ENCODE data around the gene FHL2.
"Not testable (repeated sequence)": the region's sequence is repeated elsewhere in the genome, so short reads cannot be mapped to it uniquely, and the experiment has no call there.

Gene FHL2, protein sequence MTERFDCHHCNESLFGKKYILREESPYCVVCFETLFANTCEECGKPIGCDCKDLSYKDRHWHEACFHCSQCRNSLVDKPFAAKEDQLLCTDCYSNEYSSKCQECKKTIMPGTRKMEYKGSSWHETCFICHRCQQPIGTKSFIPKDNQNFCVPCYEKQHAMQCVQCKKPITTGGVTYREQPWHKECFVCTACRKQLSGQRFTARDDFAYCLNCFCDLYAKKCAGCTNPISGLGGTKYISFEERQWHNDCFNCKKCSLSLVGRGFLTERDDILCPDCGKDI

DNA sequence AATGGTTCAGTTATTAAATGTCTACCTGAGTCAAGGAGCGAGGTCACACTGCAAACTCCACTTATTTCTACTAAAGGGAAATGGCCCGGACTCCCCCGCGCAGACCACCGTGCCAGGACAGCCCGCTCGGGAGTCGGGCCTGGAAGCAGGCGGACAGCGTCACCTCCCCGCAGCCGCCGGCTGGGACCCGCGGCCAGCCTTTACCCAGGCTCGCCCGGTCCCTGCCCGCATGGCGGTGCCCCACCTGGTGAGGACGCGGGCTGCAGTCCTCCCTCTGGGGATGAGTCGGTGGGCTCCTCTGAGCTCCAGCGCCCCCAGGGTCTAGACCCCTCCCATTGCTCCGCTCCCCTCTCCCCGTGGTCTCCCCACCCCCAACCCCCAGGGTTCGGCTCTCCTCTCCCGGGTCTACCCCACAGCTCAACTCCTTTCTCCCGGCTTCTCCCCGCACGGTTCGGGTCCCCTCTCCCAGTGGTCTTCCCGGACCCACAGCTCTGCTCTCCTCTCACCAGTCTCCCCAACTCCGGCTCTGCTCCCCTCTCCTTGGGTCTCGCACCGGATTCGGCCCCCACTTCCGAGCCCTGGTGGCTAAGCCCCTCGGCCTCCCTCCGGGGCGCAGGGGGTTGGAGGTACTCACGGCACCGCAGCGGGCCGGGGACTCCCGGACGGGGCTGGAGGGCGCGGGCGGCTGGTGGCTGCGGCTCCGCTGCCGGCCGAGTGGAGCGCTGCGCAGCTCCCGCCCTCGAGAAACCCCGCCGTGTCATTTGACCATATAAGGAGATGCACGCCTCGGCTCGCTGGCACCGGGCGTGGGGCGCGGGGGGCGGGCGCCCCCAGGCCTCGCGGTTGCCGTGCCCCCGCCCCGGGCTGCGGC, at the start of gene FHL2:
FHL2 (minus strand) TSS at position 716 of the 871 bp plus-strand sequence. CDS start 12,535 bp downstream, outside the sequence.
- DNase-seq: peak; percentile 9

- DNase-seq: no peak
Measured at GRCh38 chr2:105447476-105447875, 48.6 kb upstream of the FHL2 start.

DNA sequence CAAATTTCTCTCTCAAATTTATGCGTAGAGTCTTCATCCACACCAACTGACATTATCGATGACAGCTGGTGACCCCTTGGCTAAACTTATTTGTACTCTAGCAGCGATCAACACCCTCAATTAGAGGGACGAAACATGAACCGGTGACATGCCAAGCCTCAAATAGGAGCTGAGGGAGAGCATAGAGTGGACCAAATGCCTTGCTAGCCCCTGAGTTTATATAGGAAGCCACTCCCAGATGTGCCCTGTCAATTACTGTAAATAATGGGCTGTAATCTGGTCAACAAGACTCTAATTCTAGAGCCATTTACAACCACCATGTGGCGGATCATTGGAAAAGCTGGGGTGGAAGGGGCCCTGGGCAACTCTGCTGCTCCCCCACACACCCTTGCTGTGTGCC, 47.6 kb upstream of the FHL2 start:
- no peak for DNase-seq

DNA sequence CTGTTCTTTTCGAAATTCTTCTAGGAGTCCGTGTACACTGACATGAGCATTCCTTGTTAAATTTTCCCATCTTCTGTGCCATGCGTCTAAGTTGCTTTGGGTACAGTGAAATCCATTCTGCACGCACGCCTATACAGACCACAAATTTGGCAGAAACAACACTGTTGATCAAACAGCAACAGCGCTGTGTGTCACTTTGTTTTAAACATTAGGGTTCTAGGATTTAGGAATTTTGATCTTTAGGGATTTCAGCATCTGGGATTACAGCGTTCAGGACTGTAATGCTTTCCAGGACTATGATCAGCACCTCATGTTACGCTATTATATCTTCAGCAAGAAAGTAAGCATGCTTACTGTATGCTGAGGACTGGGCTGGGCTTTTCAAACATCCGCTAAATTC, 47.1 kb upstream of the FHL2 start:
- no peak for DNase-seq

GRCh38 chr2:105445498-105445897, 46.6 kb upstream of the FHL2 start:
- DNase-seq: no peak

DNA sequence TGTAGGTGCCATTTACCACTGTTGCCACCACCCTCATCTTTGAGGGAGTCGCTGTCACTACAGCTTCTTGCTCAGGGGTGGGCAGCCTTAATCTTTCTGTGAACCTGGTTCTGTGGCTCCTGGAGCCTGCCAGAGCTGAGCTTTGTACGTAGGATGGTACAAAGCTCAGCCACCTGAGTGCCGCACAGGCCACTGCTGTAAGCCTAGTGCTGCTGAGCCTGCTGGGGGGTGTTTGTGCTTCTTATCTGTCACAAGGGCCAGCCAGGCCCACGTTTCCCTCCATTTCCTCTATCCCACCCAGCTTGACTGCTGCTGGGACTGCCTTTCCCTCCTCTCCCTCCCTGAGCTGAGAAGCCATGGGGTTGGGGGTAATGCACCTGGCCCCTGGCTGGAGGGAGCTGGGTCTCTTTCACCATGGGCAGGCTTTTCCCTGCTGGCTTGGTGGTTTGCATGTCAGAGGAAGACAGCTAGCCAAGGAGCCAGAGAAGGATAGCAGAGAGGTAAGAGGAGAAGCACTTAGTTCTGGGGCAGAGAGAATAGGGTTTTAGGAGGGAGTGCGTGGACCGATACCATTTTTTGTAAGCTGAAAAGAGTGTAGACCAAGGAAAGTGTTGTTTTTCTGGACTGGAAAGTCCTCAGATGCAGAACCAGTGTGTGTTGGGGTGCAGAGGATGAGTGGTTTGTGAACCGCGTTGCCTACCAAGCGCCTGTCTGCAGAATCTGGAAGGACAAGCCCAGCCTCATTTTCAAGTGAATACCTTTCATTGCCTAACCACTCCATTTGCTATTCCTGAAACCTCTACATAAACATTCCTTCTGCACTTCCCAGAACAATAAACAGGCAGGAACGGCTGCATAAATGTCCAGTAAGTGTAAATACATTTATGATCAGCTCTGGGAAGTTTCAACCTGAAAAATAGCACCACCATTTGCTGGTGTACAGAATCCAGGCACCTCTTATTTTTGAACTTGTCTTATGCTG, 45.1 kb upstream of the FHL2 start:
- no peak for DNase-seq

DNA sequence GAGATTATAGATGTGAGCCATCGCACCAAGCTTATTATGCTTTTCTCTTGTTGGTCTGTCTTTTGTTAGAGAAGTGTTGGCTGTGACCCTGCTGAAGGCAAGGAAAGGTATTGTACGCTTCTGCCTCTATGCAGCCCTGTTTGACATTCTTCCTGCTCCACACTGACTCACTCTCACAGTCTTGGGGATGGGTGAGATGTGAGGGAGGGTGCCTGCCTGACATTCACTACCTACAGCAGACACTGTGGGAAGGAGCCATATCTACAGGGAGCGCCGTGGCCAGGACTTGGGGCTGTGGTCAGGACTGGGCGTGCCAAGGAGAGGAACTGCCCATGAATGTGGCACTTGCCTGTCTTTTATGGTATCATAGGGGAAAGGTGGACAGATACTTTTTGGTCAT, 43.9 kb upstream of the FHL2 start:
- no peak for DNase-seq

DNA sequence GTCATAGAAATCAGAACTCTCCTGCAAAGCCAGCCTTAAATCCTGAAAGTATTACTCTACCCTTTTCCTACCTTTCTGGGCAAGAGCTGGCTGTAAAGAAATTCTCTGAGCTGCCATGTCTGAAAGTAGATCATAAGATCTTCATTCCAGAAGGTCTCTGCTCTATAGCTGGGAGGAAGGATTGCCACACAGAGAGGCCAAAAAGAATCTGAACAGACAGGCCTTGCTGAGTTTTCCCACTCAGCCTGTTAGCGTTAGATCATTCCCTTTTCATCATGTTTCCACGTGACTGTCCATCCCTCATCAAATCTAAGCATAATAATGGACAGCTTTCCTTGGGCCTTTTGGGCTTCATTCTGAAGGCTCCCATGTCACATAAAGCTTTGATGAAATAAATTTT, 43.2 kb upstream of the FHL2 start:
- no peak for DNase-seq

DNA sequence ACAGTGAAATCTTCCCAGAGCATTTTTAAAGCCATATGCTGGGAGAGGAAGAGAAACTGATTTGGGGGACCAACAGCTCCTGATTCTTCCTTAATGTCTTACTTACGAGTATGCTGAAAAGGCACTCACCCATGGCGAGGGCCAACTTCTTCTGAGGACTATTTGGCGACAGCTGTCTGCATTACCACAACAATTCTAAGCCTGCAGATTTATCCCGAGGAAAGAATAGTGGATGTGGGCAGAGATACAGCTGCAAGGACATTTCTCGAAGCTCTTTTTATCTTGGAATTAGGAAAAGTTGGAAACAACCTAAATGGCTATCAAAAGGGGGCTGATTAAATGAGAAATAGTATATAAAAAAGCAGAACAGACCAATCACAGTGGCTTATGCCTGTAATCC, 40.3 kb upstream of the FHL2 start:
- DNase-seq: no peak

DNA sequence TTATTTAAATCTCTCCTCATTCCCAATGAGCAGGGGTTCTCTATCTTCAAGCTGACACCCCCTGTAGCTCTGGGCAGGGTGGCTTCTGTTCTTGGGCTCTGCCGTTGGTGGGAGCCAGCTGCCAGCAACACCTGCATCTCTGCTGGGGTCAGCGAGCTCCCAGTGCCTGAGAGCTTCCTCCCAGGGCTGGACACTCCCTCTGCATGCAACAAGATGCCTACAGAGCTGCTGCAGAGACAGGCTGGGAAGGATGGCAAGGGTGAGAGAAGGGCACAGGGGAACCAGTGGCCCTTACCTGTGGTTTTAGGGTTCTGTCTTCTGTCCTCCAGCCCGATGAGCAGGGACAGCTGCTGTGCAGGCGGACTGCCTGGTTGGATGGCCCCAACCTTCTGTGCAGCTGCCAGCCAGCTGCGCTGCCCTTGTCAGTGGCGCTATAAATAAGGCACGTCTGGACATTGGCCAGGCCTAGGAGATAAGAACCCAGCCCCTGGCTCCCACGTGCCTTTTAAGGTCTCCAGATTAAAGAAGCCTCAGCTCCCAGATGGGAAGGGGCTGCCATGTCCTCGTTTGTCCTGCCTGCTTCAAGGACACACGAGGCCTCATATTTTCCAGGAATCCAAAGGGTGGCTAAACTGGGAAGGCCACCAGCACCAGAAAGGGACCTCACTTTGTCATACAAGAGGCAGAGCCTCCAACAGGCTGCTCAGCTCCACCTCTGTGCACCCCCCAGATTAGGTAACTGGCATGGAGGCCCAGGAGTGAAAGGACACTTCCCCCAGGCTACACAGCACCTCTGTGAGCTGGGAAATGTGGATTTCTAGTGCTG, 39.5 kb upstream of the FHL2 start:
- no peak for DNase-seq

DNA sequence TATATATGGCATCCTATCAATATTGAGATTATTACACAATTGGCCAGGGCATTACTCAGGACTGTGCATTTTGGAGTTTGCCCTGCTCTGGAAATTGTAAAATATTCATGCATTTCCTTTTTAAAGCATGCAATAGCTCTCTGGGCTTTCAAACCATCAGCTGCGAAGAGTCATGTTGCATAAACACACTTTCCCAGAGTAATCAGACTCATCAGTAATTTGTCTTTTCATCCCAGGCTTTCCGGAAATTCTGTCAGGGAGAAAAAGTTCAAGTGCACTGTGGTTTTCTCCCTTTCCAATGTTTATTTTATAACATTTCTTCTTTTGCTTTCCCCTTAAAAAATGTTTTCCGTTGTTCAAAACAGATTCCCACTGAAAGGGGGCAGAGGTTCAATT, 38.9 kb upstream of the FHL2 start:
- DNase-seq: no peak

- no peak for DNase-seq
Measured at GRCh38 chr2:105432749-105433148, 33.9 kb upstream of the FHL2 start.

DNA sequence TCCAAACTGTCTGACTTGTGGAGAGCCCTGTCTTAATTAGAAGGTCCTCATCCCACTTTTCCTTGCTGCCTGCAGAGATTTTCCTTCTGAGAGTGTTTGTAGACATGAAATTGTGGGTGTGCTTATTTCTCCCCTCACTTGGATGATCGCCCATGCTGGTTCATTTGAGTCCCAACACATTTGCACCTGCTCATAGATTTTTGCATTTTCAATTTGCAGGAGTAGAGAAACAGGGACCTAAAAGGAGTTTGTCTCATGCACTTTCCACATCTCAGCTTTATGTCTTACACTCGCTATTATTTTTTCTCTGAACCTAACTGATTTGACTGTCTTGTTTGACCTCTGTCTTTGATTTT, 33.2 kb upstream of the FHL2 start:
- DNase-seq: no peak

DNA sequence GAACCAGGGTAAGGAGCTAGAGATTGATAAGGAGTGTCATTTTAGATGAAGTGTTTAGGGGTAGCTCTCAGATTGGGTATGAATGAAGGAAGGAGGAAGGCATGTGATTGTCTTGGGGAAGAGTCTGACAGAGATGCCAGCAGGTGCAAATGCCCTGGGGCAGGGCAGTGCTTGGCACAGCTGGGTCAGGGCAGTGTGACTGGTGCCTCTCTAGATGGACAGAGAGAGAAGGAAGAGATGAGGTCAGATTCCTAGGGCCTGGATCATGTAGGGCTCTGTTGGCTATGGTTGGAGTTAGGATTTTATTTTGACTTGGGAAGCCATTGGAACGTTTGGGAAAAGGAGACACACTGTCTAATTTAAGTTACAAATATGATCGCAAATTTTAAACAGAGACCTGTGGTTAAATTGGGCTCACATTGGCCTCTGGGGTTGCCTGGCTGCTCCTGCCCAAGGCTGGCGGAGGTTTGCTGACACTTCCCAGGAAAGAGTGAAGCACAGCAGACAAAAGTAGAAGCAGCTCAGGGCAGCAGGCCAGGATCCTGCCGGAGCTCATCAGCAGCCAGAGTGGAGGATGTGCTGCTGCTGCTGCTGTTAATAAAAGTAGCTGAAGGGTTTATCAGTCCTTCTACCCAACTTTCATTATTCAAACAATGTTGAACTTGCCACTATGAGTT, 32.7 kb upstream of the FHL2 start:
- no peak for DNase-seq

GRCh38 chr2:105428387-105429018, 29.7 kb upstream of the FHL2 start:
- DNase-seq: no peak

DNA sequence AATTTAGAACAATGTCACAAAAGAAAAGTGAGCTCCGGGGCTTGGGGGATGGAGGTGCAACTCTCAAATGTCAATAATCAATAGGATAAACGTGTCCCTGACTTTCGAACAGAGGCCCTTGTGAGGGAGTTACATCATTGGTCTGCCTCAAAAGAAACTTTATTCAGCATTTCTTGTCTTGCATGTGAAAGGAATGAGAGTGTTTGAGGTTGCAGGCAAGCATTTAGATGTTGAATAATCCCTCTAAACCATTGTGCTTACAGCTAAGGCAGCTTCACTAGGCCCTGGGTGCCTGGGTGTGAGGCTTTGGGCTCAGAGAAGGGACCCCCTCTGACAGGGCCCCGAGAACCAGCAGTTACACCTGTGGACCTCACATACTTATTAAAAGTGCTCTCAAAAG, 28.6 kb upstream of the FHL2 start:
- DNase-seq: no peak

DNA sequence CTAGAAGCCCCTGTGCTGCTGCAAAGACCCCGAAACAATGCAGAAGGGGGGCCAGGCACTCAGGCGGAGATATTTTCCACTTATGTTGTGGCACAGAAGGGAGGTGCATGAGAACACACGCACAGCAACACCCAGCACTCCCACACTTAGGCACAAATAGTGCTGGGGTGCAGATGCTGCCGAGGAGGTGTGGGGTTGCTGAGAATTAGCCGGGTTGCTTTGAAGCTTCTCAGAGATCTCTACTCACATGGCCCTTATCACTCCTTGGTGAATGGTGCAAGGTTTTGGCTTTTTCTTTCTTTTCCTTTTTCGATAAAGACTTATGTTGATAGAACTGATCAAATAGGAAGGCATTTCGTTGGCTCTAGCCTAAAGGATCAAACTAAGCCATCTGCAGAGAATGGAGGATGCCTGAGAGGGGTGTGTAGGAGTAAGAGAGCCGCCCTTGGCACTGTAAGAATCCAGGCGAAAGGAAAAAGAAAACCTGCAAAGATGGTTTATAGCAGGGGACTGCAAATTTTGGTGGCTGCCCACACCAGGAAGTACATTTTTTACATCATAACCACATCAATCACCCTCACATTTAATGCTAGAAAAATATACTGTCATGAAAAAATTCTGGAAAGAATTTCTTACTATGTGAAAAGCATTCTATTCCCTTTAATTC, 27.9 kb upstream of the FHL2 start:
- no peak for DNase-seq

DNA sequence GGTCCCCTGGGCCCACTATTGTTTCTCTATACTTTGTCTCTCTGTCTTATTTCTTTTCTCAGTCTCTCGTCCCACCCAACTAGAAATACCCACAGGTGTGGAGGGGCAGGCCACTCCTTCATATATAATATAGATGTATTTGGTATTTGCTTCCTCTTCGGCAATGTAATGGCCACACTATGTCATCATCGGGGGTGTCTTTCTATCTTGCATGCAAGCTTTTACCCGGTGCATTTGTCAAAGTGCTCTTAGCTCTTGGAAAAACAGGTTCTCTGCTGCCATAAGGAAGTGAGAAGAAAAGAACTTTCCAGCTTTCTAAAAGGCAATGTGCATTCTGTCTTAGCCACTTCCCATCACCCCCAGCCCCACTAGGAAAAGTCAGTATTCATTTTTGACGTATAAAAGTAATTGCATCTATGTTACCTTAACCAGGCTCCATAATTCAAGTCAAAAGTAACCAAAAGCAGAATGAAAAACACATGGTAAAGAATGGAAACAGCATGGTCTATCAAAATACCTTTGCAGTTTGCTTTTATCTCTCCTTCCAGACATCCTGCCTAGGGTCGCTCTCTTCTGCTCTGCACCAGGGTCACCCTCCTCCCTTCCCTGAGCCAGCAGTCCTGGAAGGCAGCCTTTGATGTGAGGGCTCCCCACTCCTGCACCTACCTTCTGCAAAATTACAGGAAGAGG, 27.2 kb upstream of the FHL2 start:
- no peak for DNase-seq

- DNase-seq: not testable (repeated sequence)
Measured at GRCh38 chr2:105424836-105425235, 26.0 kb upstream of the FHL2 start.

DNA sequence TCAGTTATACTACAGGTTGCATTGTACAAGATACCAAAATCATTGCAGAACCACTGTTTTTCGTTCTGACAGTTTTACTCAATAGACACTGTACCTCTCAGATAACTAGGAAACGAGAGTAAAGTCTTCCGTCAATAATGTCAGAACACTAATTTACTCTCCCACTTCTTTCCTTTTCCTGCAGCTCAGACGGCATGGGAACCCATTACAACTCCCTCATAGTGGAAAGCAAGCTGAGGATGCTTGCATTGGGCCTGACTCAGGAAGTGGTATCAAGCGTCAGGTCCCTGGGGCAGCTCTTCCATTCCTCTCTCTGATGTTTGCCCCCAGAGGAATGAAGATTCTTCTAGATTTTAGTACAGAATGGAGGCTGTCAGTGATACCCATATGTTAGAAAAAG, 23.9 kb upstream of the FHL2 start:
- DNase-seq: no peak

Measured in NCI-H1417 treated with DMSO at 0.1 percent for 48 hours (cell line).